Measurements from ENCODE around the gene ADAP1.

The ADAP1 gene

DNA sequence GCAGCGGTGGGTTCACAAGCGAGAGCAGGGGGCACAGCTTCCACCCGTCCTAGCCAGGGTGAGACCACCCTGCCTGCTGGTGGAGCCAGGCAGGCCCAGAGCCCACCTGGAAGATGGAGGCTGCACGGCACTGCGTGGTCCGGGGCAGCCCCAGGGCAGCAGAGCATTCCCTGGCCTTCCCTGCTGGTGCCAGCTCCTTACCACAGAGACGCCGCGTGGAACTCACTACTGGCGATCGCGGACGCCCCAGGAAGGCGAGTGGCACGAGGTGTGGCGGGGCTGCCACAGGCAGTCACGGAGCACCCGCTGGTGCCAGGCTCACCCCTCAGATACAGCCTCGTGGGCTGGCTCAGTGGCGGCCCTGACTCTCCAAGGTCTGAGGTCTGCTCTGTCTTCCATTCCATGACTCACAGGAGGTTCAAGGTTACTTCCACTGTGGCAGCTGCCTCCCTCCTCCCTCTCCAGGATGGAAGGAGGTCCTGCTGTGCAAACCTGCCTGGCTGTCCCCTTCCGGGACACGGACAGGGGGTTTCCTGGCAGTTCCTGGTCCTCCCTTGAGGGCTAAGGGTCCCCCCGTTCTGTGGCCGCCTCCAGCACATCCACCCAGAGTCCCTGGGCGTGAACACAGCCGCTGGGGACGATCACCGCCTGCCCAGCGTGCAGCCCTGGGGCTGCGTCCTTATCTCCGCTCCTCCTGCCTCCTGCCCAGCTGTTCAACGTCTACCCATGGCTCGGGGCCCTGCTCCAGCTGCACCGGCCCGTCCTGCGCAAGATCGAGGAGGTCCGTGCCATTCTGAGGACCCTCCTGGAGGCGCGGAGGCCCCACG is 31.6 kb upstream of the ADAP1 start:
- no peak for FAIRE-seq
- TF ChIP-seq POLR2A (IDR thresholded peaks at IDR 0.05; ENCODE audit: low read depth, low read length) (no peak), TAF1 (IDR thresholded peaks at IDR 0.05; ENCODE audit: borderline replicate concordance, low read depth, low read length) (no peak), POLR2AphosphoS5 (IDR thresholded peaks at IDR 0.05; ENCODE audit: low read depth, low read length) (no peak)
- no peak for DNase-seq (ENCODE audit: insufficient read length)

GRCh38 chr7:985127-985416 is 30.6 kb upstream of the ADAP1 start:
- FAIRE-seq (no peak), DNase-seq (ENCODE audit: insufficient read length) (no peak)
- TF ChIP-seq TAF1 (IDR thresholded peaks at IDR 0.05; ENCODE audit: borderline replicate concordance, low read depth, low read length) (no peak), POLR2AphosphoS5 (IDR thresholded peaks at IDR 0.05; ENCODE audit: low read depth, low read length) (no peak), POLR2A (IDR thresholded peaks at IDR 0.05; ENCODE audit: low read depth, low read length) (no peak)

GRCh38 chr7:984361-985126 is 30.1 kb upstream of the ADAP1 start:
- TF ChIP-seq POLR2AphosphoS5 (IDR thresholded peaks at IDR 0.05; ENCODE audit: low read depth, low read length), result no peak
- TF ChIP-seq TAF1 (IDR thresholded peaks at IDR 0.05; ENCODE audit: borderline replicate concordance, low read depth, low read length), result no peak
- no peak for TF ChIP-seq POLR2A (IDR thresholded peaks at IDR 0.05; ENCODE audit: low read depth, low read length)
- DNase-seq (ENCODE audit: insufficient read length), result no peak
- no peak for FAIRE-seq

DNA sequence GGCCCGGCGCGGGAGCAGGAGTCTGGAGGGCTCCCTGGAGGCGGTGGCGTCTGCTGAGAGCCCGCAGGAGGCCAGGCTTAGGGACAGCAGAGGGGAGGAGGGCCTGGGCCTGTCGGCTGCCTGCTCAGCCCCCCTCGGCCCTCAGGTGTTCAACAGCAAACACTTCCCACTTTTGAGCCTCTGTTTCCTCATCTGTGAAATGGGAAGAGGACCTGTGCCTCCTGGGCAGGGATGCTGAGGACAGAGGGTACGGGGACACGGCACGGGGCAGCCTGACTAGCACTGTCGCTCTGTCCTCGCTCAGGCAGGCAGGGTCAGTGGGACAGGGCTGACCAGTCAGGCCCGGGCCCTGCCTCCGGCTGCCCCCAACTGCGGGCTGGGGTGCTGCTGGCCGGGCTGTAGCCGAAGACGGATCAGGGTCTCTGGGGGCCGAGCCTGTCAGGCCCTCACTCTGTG is 29.2 kb upstream of the ADAP1 start:
- DNase-seq (ENCODE audit: insufficient read length) (no peak), FAIRE-seq (no peak)
- TF ChIP-seq POLR2A (IDR thresholded peaks at IDR 0.05; ENCODE audit: low read depth, low read length) (no peak), TAF1 (IDR thresholded peaks at IDR 0.05; ENCODE audit: borderline replicate concordance, low read depth, low read length) (no peak), POLR2AphosphoS5 (IDR thresholded peaks at IDR 0.05; ENCODE audit: low read depth, low read length) (no peak)

DNA sequence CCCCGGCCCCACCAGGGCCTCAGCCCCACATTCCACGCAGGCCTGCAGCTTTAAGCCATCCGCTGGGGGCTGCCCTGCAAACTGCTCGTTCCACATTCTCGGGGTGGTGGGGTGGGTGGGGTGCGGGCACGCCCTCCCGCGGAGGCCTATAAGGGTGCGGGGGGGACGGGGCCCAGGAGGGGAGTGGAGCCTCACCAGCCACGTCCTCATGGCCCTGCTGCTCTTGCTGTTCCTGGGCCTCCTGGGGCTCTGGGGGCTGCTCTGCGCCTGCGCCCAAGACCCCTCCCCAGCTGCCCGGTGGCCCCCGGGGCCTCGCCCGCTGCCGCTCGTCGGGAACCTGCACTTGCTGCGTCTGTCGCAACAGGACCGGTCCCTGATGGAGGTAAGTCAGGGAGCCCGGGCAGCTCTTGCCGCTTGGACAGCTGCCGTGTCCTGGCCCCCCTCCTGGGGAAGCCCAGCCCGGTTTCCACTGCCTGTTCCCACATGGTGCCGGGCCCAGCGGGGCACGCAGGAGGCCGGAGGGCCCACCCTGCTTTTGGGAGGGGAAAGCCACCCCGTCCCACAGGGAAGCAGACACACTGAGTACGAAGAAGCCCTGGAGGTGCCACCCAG is 28.6 kb upstream of the ADAP1 start, which contains the start of gene CYP2W1:
Gene CYP2W1 (plus strand): TSS at position 178 of the 612 bp plus-strand sequence. CDS start 31 bp downstream, at position 209.
- TF ChIP-seq POLR2AphosphoS5 (IDR thresholded peaks at IDR 0.05; ENCODE audit: low read depth, low read length) (no peak), TAF1 (IDR thresholded peaks at IDR 0.05; ENCODE audit: borderline replicate concordance, low read depth, low read length) (no peak), POLR2A (IDR thresholded peaks at IDR 0.05; ENCODE audit: low read depth, low read length) (no peak)
- DNase-seq (ENCODE audit: insufficient read length) (no peak), FAIRE-seq (no peak)

GRCh38 chr7:982511-983003 is 28.1 kb upstream of the ADAP1 start:
- TF ChIP-seq POLR2A (IDR thresholded peaks at IDR 0.05; ENCODE audit: low read depth, low read length) (no peak), TAF1 (IDR thresholded peaks at IDR 0.05; ENCODE audit: borderline replicate concordance, low read depth, low read length) (no peak), POLR2AphosphoS5 (IDR thresholded peaks at IDR 0.05; ENCODE audit: low read depth, low read length) (no peak)

GRCh38 chr7:981793-982510 is 27.5 kb upstream of the ADAP1 start:
- FAIRE-seq (no peak), DNase-seq (ENCODE audit: insufficient read length) (no peak)
- TF ChIP-seq TAF1 (IDR thresholded peaks at IDR 0.05; ENCODE audit: borderline replicate concordance, low read depth, low read length) (no peak), POLR2A (IDR thresholded peaks at IDR 0.05; ENCODE audit: low read depth, low read length) (no peak), POLR2AphosphoS5 (IDR thresholded peaks at IDR 0.05; ENCODE audit: low read depth, low read length) (no peak)

More at GRCh38 chr7:982511-983003, 28.1 kb upstream of the ADAP1 start:
- no peak for DNase-seq (ENCODE audit: insufficient read length)
- no peak for FAIRE-seq

- DNase-seq (ENCODE audit: insufficient read length) (no peak), FAIRE-seq (no peak)
- TF ChIP-seq TAF1 (IDR thresholded peaks at IDR 0.05; ENCODE audit: borderline replicate concordance, low read depth, low read length), result no peak
- TF ChIP-seq POLR2AphosphoS5 (IDR thresholded peaks at IDR 0.05; ENCODE audit: low read depth, low read length), result no peak
- TF ChIP-seq POLR2A (IDR thresholded peaks at IDR 0.05; ENCODE audit: low read depth, low read length), result no peak
Observed at GRCh38 chr7:979886-980571, 25.5 kb upstream of the ADAP1 start.

DNA sequence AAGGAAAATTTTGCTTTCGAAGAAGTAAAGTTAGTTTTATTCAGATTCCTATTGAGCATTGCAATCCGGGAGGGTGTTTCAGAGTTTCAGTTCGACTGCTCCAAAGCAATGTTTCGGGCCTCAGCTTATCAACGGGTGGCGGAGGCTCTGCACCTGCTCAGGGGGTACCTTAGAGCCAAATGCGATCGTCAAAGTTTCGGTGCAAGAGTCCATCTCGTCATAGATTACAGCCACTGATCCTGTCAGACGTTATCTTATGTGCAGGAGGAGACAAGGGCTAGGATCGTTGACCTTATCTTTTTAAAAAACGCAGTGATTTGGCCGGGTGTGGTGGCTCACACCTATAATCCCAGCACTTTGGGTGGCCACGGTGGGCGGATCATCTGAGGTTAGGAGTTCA is 24.7 kb upstream of the ADAP1 start:
- FAIRE-seq (no peak), DNase-seq (ENCODE audit: insufficient read length) (no peak)
- TF ChIP-seq POLR2A (IDR thresholded peaks at IDR 0.05; ENCODE audit: low read depth, low read length) (no peak), POLR2AphosphoS5 (IDR thresholded peaks at IDR 0.05; ENCODE audit: low read depth, low read length) (no peak), TAF1 (IDR thresholded peaks at IDR 0.05; ENCODE audit: borderline replicate concordance, low read depth, low read length) (no peak)

DNA sequence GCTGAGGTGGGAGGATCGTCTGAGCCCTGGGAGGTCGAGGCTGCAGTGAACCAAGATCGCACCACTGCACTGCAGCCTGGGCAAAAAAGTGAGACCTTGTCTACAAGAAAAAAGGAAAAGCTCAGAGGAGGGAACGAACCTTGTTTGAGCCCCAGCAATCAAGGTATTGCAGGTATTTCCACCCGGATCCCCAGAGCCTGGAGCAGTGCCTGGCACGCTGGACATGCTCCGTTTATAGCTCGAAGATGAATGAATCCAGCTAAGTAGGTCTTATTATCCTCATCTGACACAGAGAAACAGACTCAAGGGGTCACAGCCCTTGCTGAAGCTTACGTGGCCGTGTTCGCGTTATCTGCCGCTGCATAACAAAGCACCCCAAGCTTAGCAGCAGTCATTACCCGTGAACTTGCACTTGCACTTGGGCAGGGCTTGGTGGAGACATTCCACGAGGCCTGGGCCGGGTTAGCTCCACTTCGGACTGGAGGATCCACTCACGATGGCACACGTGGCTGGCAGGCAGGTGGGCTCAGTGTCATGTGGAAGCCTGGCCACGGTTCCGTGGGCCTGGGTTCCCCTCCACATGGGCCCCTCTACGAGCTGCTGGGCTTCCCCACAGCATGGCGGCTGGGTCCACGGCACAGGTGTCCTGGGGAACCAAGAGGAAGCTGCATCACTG is 24.1 kb upstream of the ADAP1 start:
- FAIRE-seq, result no peak
- no peak for TF ChIP-seq TAF1 (IDR thresholded peaks at IDR 0.05; ENCODE audit: borderline replicate concordance, low read depth, low read length)
- TF ChIP-seq POLR2A (IDR thresholded peaks at IDR 0.05; ENCODE audit: low read depth, low read length), result no peak
- TF ChIP-seq POLR2AphosphoS5 (IDR thresholded peaks at IDR 0.05; ENCODE audit: low read depth, low read length), result no peak
- DNase-seq (ENCODE audit: insufficient read length), result no peak
